ENCODE data around the gene CLSTN3.

DNA sequence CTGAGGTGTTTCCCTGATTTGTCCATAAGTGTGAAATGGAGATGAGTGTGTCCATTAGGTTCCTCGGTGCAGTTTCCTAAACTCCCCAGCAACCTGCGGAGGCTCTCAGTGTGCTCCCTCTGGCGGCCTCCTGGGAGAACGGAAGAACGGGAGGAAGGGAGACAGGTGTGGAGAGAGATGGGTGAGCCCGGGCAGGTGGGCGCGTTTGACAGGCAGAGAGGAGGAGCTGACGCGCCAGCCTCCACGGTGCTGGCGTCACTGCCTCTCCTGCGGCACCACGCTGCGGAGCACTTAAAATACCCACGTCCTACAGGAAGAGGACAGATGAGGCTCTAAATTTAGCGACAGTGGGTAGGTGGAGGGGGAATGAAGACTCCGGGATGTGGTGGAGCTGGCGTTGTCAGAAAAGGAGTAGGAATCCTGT is 32.5 kb downstream of the CLSTN3 start:
- TF ChIP-seq TAF1 (IDR thresholded peaks at IDR 0.05; ENCODE audit: borderline replicate concordance, low read depth, low read length) (no peak), TCF12 (IDR thresholded peaks at IDR 0.05) (no peak), RXRA (IDR thresholded peaks at IDR 0.05; ENCODE audit: borderline replicate concordance, low read depth) (no peak), YY1 (IDR thresholded peaks at IDR 0.05; ENCODE audit: low read depth) (no peak)
- TF ChIP-seq, protein P1, sequence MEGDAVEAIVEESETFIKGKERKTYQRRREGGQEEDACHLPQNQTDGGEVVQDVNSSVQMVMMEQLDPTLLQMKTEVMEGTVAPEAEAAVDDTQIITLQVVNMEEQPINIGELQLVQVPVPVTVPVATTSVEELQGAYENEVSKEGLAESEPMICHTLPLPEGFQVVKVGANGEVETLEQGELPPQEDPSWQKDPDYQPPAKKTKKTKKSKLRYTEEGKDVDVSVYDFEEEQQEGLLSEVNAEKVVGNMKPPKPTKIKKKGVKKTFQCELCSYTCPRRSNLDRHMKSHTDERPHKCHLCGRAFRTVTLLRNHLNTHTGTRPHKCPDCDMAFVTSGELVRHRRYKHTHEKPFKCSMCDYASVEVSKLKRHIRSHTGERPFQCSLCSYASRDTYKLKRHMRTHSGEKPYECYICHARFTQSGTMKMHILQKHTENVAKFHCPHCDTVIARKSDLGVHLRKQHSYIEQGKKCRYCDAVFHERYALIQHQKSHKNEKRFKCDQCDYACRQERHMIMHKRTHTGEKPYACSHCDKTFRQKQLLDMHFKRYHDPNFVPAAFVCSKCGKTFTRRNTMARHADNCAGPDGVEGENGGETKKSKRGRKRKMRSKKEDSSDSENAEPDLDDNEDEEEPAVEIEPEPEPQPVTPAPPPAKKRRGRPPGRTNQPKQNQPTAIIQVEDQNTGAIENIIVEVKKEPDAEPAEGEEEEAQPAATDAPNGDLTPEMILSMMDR (IDR thresholded peaks at IDR 0.05), result no peak; the same call in 1 of the 2 replicates

All from SK-N-SH (cell line).